Sigmoid colon (tissue), 7 donors: ENCODE measurements around the gene RNF138. TPM values are rescaled to one million over a fixed set of nuclear protein-coding genes. Genes with fewer than 3 reads are reported as not detected.
"Not testable (repeated sequence)": the region's sequence is repeated elsewhere in the genome, so short reads cannot be mapped to it uniquely, and the experiment has no call there.

Experiments
- DNase-seq: peaks from one replicate; pipeline ENCODE4 v3.0.0-alpha.2; 2019
- H3K27ac ChIP-seq, 4 donors: fragments of 200-600 bp; sonication (generic); one replicate each; pipeline ENCODE4 v1.5.1; 2016 to 2019; ENCODE audit warnings: mild to moderate bottlenecking in 1 of 4
- H3K27me3 ChIP-seq, 3 donors: fragments of 200-600 bp; sonication (generic); one replicate each; pipeline ENCODE4 v1.5.1; 2019; ENCODE audit warnings: mild to moderate bottlenecking in 1 of 3
- H3K36me3 ChIP-seq, 4 donors: fragments of 200-600 bp; sonication (generic); one replicate each; pipeline ENCODE4 v1.5.1; 2016 to 2019
- H3K4me1 ChIP-seq, 4 donors: fragments of 200-600 bp; sonication (generic); one replicate each; pipeline ENCODE4 v1.5.1; 2017 to 2019
- H3K4me3 ChIP-seq, 4 donors: fragments of 200-600 bp; sonication (generic); one replicate each; pipeline ENCODE4 v1.5.1; 2017 to 2019; ENCODE audit warnings: mild to moderate bottlenecking in 2 of 4, moderate library complexity in 1 of 4
- H3K9me3 ChIP-seq, 4 donors: fragments of 200-600 bp in 3 of 4; sonication (generic) in 3 of 4; one replicate each; pipeline versions ENCODE4 v1.5.1 to v1.6.1; 2013 to 2019
- CTCF ChIP-seq, 4 experiments: fragments of 450-650 bp in 3 of 4; fragments of 200-600 bp in 1 of 4; IDR thresholded peaks; one replicate each; pipeline ENCODE4 v1.5.1; 2016 to 2019; ENCODE audit warnings: antibody characterized with exemption in 4 of 4, mild to moderate bottlenecking in 3 of 4, moderate library complexity in 2 of 4
- EP300 ChIP-seq, 4 donors: sonication (generic); formaldehyde crosslinking; IDR thresholded peaks; one replicate each; pipeline ENCODE4 v1.6.1; 2017; ENCODE audit warnings: antibody characterized with exemption in 4 of 4
- POLR2A ChIP-seq, 2 donors: fragments of 450-650 bp; IDR thresholded peaks; one replicate each; pipeline ENCODE4 v1.6.1; 2016; ENCODE audit warnings: antibody characterized with exemption in 2 of 2, mild to moderate bottlenecking in 2 of 2, moderate library complexity in 2 of 2
- POLR2AphosphoS5 ChIP-seq, 4 donors: sonication (generic); formaldehyde crosslinking; IDR thresholded peaks; one replicate each; pipeline ENCODE4 v1.6.1; 2017; ENCODE audit warnings: antibody characterized with exemption in 4 of 4
- WGBS, 2 donors: extraction: QIAGEN DNeasy Blood & Tissue Kit; methylation state at CpG; one replicate each; pipeline ENCODE4 v1.1.7; 2013; 5-methylcytosine and 5-hydroxymethylcytosine counted together
- intact Hi-C: fragments of 100-400 bp; cut with DNase I; formaldehyde crosslinking; loops from one replicate; pipeline ENCODE4 v1.15.1; 2023
- polyA plus RNA-seq, 3 donors: library from polyadenylated mRNA; stranded (reverse); fragments of 200-250 nt; gene quantifications; one replicate each; pipeline ENCODE4 v1.2.3, GENCODE V29; 2013
- total RNA-seq, 4 donors: library from RNA; depleted of rRNA; stranded (reverse); fragments of >200 nt; gene quantifications; one replicate each; pipeline ENCODE4 v1.1.0, GENCODE V29; 2016
- donor health status: healthy with polysubstance abuse.
- donor health status: Bipolar disorder and iron deficiency.
- donor health status: healthy.

RNF138 gene
- total and polyA plus RNA-seq, 7 donors: 8.3 to 47.4 (median 26.0) TPM

- H3K4me1 ChIP-seq: no peaks in the 10 kb centered on the region
- intact Hi-C loops: no loop called here
- no peak for DNase-seq
- no peak overlapping the region for H3K4me3 ChIP-seq
- H3K9me3 ChIP-seq: no peaks in the 10 kb centered on the region
- H3K27ac ChIP-seq: no peak overlapping the region
- TF ChIP-seq EP300 (IDR thresholded peaks at IDR 0.05) (no peak), POLR2A (IDR thresholded peaks at IDR 0.05) (no peak), POLR2AphosphoS5 (IDR thresholded peaks at IDR 0.05) (no peak), CTCF (IDR thresholded peaks at IDR 0.05) (no peak)
- 49 to 80% methylated on average over 2 of the region's 2 CpGs for WGBS, 2 donors
- H3K27me3 ChIP-seq: no peaks in the 10 kb centered on the region
- no peaks in the 10 kb centered on the region for H3K36me3 ChIP-seq
Measured at GRCh38 chr18:32148185-32148870, 56.7 kb downstream of the RNF138 start.

GRCh38 chr18:32152705-32153448 is 61.2 kb downstream of the RNF138 start:
- Histone ChIP-seq H3K4me1 (peaks cover 0 to 1% (median 0%) of the 10 kb centered on the region in 4 donors), H3K9me3 (no peaks in the 10 kb centered on the region), H3K4me3 (no peak overlapping the region), H3K27ac (no peak overlapping the region), H3K36me3 (no peaks in the 10 kb centered on the region), H3K27me3 (no peaks in the 10 kb centered on the region)
- TF ChIP-seq POLR2AphosphoS5 (IDR thresholded peaks at IDR 0.05) (no peak), EP300 (IDR thresholded peaks at IDR 0.05) (no peak)
- intact Hi-C loops: no loop called here
- 78 to 85% methylated on average over 5 of the region's 5 CpGs for WGBS, 2 donors
- DNase-seq: no peak

- Histone ChIP-seq H3K9me3 (no peaks in the 10 kb centered on the region), H3K27me3 (no peaks in the 10 kb centered on the region), H3K27ac (no peak overlapping the region), H3K4me1 (peaks cover 0 to 10% (median 2%) of the 10 kb centered on the region in 4 donors), H3K36me3 (no peaks in the 10 kb centered on the region), H3K4me3 (no peak overlapping the region)
- no peak for DNase-seq
- TF ChIP-seq POLR2AphosphoS5 (IDR thresholded peaks at IDR 0.05) (no peak), EP300 (IDR thresholded peaks at IDR 0.05) (no peak), CTCF (IDR thresholded peaks at IDR 0.05) (no peak), POLR2A (IDR thresholded peaks at IDR 0.05) (no peak)
- intact Hi-C loops: loop anchor here (5.0 kb wide), 1 partner anchor 120 kb away; no protein-coding TSS in a partner anchor
Measured at GRCh38 chr18:32156855-32157254, 65.2 kb downstream of the RNF138 start.

GRCh38 chr18:32157580-32157979 is 65.9 kb downstream of the RNF138 start:
- DNase-seq: no peak
- H3K36me3 ChIP-seq: no peaks in the 10 kb centered on the region
- intact Hi-C loops: loop anchor here (5.0 kb wide), 1 partner anchor 120 kb away; no protein-coding TSS in a partner anchor
- H3K27ac ChIP-seq: no peak overlapping the region
- H3K9me3 ChIP-seq: no peaks in the 10 kb centered on the region
- no peak overlapping the region for H3K4me3 ChIP-seq
- whole genome bisulfite sequencing, 2 donors: 64 to 75% methylated on average over 5 of the region's 5 CpGs
- H3K27me3 ChIP-seq: no peaks in the 10 kb centered on the region
- H3K4me1 ChIP-seq: peaks cover 0 to 10% (median 2%) of the 10 kb centered on the region in 4 donors
- TF ChIP-seq POLR2A (IDR thresholded peaks at IDR 0.05): no peak
- no peak for TF ChIP-seq EP300 (IDR thresholded peaks at IDR 0.05)
- TF ChIP-seq POLR2AphosphoS5 (IDR thresholded peaks at IDR 0.05): no peak
- no peak for TF ChIP-seq CTCF (IDR thresholded peaks at IDR 0.05)

- Histone ChIP-seq H3K4me1 (peaks cover 0 to 10% (median 2%) of the 10 kb centered on the region in 4 donors), H3K27me3 (no peaks in the 10 kb centered on the region), H3K9me3 (no peaks in the 10 kb centered on the region), H3K36me3 (no peaks in the 10 kb centered on the region), H3K4me3 (peak overlapping the region; percentile 6 to 42 (median 34)), H3K27ac (no peak overlapping the region)
- TF ChIP-seq EP300 (IDR thresholded peaks at IDR 0.05) (no peak), CTCF (IDR thresholded peaks at IDR 0.05) (peak; percentile 71 to 84 (median 82)), POLR2A (IDR thresholded peaks at IDR 0.05) (no peak), POLR2AphosphoS5 (IDR thresholded peaks at IDR 0.05) (no peak)
- WGBS, 2 donors: 1 to 2% methylated on average over 22 of the region's 22 CpGs
- intact Hi-C loops: loop anchor here (1.0 to 5.0 kb wide), 3 partner anchors 119 to 391 kb away; partner anchors contain the start of gene GAREM1
- peak; percentile 87 for DNase-seq
Measured at GRCh38 chr18:32158108-32158624, 66.5 kb downstream of the RNF138 start.

- 23 to 64% methylated on average over 9 of the region's 9 CpGs for WGBS, 2 donors
- H3K27ac ChIP-seq, H3K36me3 ChIP-seq, H3K4me1 ChIP-seq, H3K27me3 ChIP-seq, DNase-seq, H3K9me3 ChIP-seq: not testable (repeated sequence)
- H3K4me3 ChIP-seq: peak overlapping the region; percentile 6 to 42 (median 34)
- intact Hi-C loops: loop anchor here (1.0 to 5.0 kb wide), 3 partner anchors 119 to 391 kb away; partner anchors contain the start of gene GAREM1
Measured at GRCh38 chr18:32158631-32159030, 67.0 kb downstream of the RNF138 start.
